ENCODE measurements around the gene DHX40. TPM values are rescaled to one million over a fixed set of nuclear protein-coding genes. Genes with fewer than 3 reads are reported as not detected.

Gene DHX40
- total and polyA plus RNA-seq, 2 of the 13 experiments (the other 11 are each of a cell fraction or from before 2014, with no cell fraction given) = 22.2 to 37.0 TPM

DNA sequence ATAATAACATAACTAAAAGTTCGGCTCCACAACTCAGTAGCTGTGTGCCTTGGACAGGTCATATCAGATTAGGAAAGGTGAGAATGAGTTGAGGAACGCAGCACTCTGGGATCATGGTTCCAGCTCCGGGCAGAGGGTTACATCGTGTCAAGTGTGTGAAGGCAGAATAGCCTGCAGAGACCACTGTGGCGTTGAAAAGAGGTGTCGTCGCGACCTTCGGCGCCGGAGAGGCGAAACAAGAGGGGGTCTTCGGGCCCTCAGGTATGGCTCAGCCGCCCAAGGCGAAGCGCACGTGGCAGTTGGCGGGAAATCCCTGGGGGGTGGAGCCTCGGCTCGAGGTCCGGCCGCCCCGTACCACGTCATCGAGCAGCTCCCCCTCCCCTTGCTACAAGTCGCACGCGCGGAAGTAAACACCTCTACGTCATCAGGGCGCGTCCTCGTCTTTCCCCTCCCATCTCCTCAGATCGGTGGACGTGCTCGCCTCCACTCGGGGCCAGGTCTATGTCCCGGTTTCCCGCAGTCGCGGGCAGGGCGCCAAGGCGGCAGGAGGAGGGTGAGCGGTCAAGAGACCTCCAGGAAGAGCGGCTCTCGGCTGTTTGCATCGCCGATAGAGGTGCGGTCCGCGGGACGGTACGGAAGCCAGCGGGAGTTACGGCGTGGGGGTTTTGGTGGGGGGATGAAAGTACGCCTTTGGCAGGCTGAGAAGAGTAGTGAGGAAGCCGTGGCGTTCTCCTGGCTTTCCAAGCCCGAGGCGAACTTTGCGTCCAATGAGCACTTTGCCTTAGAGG is at the start of gene DHX40 (continued):
- TF ChIP-seq ZNF761 (CRISPR knock-in tag; conservative IDR thresholded peaks at IDR 0.05) (no peak), SMAD1 (CRISPR knock-in tag; IDR thresholded peaks at IDR 0.05; ENCODE audit: borderline replicate concordance, low read depth) (peak; percentile 91; the same call in 1 of the 2 replicates), ZNF12 (CRISPR knock-in tag; IDR thresholded peaks at IDR 0.05) (peak; percentile 74), HDAC6 (IDR thresholded peaks at IDR 0.05; ENCODE audit: low read depth, low read length) (no peak), FOXK1 (CRISPR knock-in tag; IDR thresholded peaks at IDR 0.05; ENCODE audit: borderline replicate concordance, low read depth) (peak; percentile 100), MLLT10 (CRISPR knock-in tag; IDR thresholded peaks at IDR 0.05) (no peak), ZNF263 (CRISPR knock-in tag; IDR thresholded peaks at IDR 0.05) (0 out of 2 replicates have a peak, but pooled peaks have one; percentile 29), ZMAT3 (CRISPR knock-in tag; conservative IDR thresholded peaks at IDR 0.05) (0 out of 2 replicates have a peak, but pooled peaks have one; percentile 74), ZNF44 (CRISPR knock-in tag; IDR thresholded peaks at IDR 0.05) (no peak), ATF1 (CRISPR knock-in tag; IDR thresholded peaks at IDR 0.05) (peak; percentile 99), KDM5B (CRISPR knock-in tag; IDR thresholded peaks at IDR 0.05; ENCODE audit: borderline replicate concordance) (peak; percentile 94; the same call in 1 of the 2 replicates), KLF11 (CRISPR knock-in tag; IDR thresholded peaks at IDR 0.05) (peak; percentile 66; the same call in 1 of the 2 replicates), ESRRA (CRISPR knock-in tag; IDR thresholded peaks at IDR 0.05; ENCODE audit: low read depth) (no peak; the same call in 1 of the 2 replicates), BCL6 (CRISPR knock-in tag; IDR thresholded peaks at IDR 0.05) (0 out of 2 replicates have a peak, but pooled peaks have one; percentile 40), ZSCAN9 (CRISPR knock-in tag; IDR thresholded peaks at IDR 0.05; ENCODE audit: borderline replicate concordance) (peak; percentile 54)
- TF ChIP-seq, protein P1, sequence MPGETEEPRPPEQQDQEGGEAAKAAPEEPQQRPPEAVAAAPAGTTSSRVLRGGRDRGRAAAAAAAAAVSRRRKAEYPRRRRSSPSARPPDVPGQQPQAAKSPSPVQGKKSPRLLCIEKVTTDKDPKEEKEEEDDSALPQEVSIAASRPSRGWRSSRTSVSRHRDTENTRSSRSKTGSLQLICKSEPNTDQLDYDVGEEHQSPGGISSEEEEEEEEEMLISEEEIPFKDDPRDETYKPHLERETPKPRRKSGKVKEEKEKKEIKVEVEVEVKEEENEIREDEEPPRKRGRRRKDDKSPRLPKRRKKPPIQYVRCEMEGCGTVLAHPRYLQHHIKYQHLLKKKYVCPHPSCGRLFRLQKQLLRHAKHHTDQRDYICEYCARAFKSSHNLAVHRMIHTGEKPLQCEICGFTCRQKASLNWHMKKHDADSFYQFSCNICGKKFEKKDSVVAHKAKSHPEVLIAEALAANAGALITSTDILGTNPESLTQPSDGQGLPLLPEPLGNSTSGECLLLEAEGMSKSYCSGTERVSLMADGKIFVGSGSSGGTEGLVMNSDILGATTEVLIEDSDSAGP (CRISPR knock-in tag; IDR thresholded peaks at IDR 0.05; ENCODE audit: borderline replicate concordance) = peak; percentile 96
- TF ChIP-seq, protein P2, sequence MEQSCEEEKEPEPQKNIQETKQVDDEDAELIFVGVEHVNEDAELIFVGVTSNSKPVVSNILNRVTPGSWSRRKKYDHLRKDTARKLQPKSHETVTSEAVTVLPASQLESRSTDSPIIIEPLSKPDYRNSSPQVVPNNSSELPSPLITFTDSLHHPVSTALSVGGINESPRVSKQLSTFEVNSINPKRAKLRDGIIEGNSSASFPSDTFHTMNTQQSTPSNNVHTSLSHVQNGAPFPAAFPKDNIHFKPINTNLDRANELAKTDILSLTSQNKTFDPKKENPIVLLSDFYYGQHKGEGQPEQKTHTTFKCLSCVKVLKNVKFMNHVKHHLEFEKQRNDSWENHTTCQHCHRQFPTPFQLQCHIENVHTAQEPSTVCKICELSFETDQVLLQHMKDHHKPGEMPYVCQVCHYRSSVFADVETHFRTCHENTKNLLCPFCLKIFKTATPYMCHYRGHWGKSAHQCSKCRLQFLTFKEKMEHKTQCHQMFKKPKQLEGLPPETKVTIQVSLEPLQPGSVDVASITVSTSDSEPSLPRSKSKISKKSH (CRISPR knock-in tag; IDR thresholded peaks at IDR 0.05; ENCODE audit: borderline replicate concordance) = peak; percentile 99
- TF ChIP-seq, protein P3, sequence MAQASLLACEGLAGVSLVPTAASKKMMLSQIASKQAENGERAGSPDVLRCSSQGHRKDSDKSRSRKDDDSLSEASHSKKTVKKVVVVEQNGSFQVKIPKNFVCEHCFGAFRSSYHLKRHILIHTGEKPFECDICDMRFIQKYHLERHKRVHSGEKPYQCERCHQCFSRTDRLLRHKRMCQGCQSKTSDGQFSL (CRISPR knock-in tag; IDR thresholded peaks at IDR 0.05) = peak; percentile 84
- TF ChIP-seq, protein P4, sequence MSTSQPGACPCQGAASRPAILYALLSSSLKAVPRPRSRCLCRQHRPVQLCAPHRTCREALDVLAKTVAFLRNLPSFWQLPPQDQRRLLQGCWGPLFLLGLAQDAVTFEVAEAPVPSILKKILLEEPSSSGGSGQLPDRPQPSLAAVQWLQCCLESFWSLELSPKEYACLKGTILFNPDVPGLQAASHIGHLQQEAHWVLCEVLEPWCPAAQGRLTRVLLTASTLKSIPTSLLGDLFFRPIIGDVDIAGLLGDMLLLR (CRISPR knock-in tag; IDR thresholded peaks at IDR 0.05) = 0 out of 2 replicates have a peak, but pooled peaks have one; percentile 41
- TF ChIP-seq, protein P5, sequence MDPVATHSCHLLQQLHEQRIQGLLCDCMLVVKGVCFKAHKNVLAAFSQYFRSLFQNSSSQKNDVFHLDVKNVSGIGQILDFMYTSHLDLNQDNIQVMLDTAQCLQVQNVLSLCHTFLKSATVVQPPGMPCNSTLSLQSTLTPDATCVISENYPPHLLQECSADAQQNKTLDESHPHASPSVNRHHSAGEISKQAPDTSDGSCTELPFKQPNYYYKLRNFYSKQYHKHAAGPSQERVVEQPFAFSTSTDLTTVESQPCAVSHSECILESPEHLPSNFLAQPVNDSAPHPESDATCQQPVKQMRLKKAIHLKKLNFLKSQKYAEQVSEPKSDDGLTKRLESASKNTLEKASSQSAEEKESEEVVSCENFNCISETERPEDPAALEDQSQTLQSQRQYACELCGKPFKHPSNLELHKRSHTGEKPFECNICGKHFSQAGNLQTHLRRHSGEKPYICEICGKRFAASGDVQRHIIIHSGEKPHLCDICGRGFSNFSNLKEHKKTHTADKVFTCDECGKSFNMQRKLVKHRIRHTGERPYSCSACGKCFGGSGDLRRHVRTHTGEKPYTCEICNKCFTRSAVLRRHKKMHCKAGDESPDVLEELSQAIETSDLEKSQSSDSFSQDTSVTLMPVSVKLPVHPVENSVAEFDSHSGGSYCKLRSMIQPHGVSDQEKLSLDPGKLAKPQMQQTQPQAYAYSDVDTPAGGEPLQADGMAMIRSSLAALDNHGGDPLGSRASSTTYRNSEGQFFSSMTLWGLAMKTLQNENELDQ (CRISPR knock-in tag; IDR thresholded peaks at IDR 0.05; ENCODE audit: borderline replicate concordance) = no peak; the same call in 1 of the 2 replicates
- TF ChIP-seq, protein P6, sequence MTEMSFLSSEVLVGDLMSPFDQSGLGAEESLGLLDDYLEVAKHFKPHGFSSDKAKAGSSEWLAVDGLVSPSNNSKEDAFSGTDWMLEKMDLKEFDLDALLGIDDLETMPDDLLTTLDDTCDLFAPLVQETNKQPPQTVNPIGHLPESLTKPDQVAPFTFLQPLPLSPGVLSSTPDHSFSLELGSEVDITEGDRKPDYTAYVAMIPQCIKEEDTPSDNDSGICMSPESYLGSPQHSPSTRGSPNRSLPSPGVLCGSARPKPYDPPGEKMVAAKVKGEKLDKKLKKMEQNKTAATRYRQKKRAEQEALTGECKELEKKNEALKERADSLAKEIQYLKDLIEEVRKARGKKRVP (CRISPR knock-in tag; IDR thresholded peaks at IDR 0.05) = peak in 1 of 2 experiments; percentile 81; a peak in 2 of 4 replicates

Data from HepG2 (cell line).